GM06990 (cell line): ENCODE results near the gene BCL2A1.

Experiments used
- DNase-seq: peaks from one replicate; pipeline ENCODE4 v3.0.0-alpha.2; 2011; ENCODE audit not compliant: insufficient read length; ENCODE audit errors: extremely low read depth
- H3K27me3 ChIP-seq: replicated peaks from 2 replicates; pipeline ENCODE4 v1.6.0; 2011; ENCODE audit warnings: low read length; ENCODE audit not compliant: control insufficient read depth, insufficient read depth
- H3K36me3 ChIP-seq: 2 replicates; pipeline ENCODE4 v1.5.1; 2011; ENCODE audit warnings: low read length; ENCODE audit not compliant: control insufficient read depth, insufficient read depth
- H3K4me3 ChIP-seq: replicated peaks from 2 replicates; pipeline ENCODE4 v1.5.1; 2011; ENCODE audit warnings: low read depth, mild to moderate bottlenecking, control low read depth, low read length
- TF ChIP-seq, protein P1 (sequence below): IDR thresholded peaks from 2 replicates; pipeline ENCODE4 v1.5.1; 2011; ENCODE audit warnings: low read length, control low read depth, mild to moderate bottlenecking, inconsistent platforms; ENCODE audit not compliant: insufficient read depth, poor library complexity, severe bottlenecking

BCL2A1 gene

DNA sequence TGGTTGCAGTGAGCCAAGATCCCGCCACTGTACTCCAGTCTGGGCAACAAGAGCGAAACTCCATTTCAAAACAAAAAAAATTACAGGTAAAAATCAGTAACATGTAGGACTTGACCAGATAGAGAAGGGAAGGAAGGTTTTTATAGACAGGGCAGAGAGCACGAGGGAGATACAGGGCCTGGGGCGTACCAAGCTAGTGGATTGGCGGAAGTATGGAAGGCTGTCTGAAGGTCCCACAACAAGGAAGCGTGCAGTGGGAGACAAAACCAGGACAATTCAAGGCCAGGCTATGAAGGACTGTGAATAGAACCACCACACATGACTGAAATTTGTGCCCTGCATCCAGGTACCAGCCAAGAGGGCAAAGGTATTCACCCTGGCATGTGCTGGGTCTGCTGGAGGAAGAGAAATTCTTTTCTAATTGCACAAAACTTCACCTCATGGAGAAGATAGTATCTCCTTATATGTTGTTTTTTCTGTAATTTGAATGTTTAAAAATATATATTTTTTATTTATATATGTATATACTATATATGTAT is 33.0 kb upstream of the BCL2A1 start:
- TF ChIP-seq, protein P1, sequence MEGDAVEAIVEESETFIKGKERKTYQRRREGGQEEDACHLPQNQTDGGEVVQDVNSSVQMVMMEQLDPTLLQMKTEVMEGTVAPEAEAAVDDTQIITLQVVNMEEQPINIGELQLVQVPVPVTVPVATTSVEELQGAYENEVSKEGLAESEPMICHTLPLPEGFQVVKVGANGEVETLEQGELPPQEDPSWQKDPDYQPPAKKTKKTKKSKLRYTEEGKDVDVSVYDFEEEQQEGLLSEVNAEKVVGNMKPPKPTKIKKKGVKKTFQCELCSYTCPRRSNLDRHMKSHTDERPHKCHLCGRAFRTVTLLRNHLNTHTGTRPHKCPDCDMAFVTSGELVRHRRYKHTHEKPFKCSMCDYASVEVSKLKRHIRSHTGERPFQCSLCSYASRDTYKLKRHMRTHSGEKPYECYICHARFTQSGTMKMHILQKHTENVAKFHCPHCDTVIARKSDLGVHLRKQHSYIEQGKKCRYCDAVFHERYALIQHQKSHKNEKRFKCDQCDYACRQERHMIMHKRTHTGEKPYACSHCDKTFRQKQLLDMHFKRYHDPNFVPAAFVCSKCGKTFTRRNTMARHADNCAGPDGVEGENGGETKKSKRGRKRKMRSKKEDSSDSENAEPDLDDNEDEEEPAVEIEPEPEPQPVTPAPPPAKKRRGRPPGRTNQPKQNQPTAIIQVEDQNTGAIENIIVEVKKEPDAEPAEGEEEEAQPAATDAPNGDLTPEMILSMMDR: no peak
- H3K4me3 ChIP-seq: no peak overlapping the region
- no peak for DNase-seq
- no peaks in the 10 kb centered on the region for H3K27me3 ChIP-seq
- no peaks in the 10 kb centered on the region; the same call in 1 of the 2 replicates for H3K36me3 ChIP-seq

DNA sequence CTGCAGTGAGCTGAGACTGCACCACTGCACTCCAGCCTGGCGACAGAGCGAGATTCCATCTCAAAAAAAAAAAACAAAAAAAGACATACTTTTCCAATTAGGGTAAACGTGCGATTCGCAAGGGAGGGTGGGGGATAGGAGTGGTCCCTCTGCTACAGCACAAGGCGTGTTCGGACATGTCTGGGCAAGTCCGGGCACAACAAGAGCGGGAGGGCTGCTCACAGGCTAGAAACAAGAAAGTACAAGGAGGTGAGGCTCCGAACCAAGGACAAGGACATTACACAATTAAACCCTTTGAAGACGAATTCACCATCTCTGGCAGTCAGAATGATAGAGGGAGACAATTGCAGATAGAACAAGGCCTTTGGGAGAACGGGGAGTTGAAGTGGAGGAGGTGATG is 32.2 kb upstream of the BCL2A1 start:
- no peak overlapping the region for H3K4me3 ChIP-seq
- DNase-seq: no peak
- H3K27me3 ChIP-seq: no peaks in the 10 kb centered on the region
- H3K36me3 ChIP-seq: no peaks in the 10 kb centered on the region; the same call in 1 of the 2 replicates
- TF ChIP-seq, protein P1: no peak

DNA sequence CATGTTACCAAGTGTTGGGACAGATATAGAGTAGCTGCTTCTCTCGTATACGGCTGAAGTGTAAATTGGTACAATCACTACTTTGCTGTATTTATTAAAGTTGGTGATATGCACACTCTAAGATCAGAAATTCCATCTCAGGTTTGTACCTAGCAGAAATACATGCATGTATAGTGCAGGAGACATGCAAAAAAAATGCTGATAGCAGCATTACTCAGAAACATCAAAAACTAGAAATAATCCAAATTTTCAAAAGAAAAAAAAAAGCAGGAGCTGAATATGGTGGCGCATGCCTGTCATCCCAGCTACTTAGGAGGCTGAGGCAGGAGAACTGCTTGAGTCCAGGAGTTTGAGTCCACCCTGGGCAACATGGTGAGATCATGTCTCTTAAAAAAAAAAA is 31.3 kb upstream of the BCL2A1 start:
- Histone ChIP-seq H3K4me3 (no peak overlapping the region), H3K36me3 (no peaks in the 10 kb centered on the region; the same call in 1 of the 2 replicates), H3K27me3 (no peaks in the 10 kb centered on the region)
- no peak for DNase-seq
- TF ChIP-seq, protein P1: no peak

DNA sequence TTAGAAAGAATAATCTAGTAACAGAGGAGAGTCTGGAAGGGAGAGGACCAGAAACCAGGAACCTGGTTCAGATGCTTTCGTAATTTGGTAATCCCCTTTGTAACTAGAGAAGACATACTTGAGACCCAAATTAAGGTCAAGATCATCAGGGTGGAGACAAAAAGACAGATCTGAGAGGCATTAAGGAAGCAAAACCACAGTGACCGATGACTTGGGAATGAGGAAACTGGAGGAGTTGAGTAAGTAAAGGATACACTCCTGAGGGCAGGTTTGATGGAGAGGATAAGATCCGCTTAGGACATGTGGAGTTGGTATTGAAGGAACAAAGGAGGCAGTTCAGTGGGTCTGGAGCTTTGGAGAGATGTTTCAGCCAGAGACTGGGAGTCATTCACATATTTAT is 23.6 kb upstream of the BCL2A1 start:
- H3K4me3 ChIP-seq: no peak overlapping the region
- H3K36me3 ChIP-seq: no peaks in the 10 kb centered on the region
- no peak for DNase-seq
- H3K27me3 ChIP-seq: no peaks in the 10 kb centered on the region
- TF ChIP-seq, protein P1: no peak

DNA sequence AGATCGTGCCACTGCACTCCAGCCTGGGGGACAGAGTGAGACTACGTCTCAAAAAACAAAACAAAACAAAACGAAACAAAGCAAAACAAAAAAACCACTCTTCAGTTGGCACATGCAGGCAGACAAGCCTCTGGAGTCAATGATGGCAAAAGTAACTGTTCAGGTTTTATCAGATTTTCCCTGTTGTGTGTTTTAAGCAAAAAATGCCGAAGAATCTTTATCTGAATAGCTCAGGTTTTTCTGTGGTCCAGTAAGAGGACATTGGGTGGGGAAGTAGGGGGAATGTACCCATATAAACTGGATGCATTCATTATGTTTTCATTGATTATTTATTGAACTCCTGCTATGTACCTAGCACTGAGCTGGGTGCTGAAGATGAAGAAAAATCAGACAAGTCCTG is 20.8 kb upstream of the BCL2A1 start:
- Histone ChIP-seq H3K27me3 (no peaks in the 10 kb centered on the region), H3K36me3 (no peaks in the 10 kb centered on the region), H3K4me3 (no peak overlapping the region)
- TF ChIP-seq, protein P1: no peak
- DNase-seq: no peak

DNA sequence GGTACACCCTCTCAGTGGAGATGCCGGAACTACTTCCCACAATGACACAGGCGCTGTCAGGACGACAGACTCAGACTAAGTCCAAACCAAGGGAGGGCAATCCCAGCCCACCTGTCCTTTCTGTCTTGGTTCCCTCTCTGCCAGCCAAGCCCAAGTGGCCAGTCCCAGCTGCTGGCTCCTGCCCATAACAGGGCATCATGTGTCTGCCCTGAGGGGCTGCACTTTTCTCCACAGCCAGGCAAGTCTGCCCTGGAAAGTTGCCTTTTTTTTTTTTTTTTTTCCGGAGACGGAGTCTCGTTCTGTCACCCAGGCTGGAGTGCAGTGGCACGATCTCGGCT is 20.0 kb upstream of the BCL2A1 start:
- TF ChIP-seq, protein P1: no peak

More for the DNA sequence above, 20.0 kb upstream of the BCL2A1 start:
- H3K27me3 ChIP-seq: no peaks in the 10 kb centered on the region
- H3K4me3 ChIP-seq: no peak overlapping the region
- no peak for DNase-seq
- no peaks in the 10 kb centered on the region for H3K36me3 ChIP-seq
